Right lobe of liver (tissue), 4 donors: ENCODE data around the gene DCC.

Experiments used
- CTCF ChIP-seq, 4 donors: fragments of 200-600 bp in 3 of 4; fragments of 450-650 bp in 1 of 4; IDR thresholded peaks; one replicate each; pipeline versions ENCODE4 v1.5.1 to v1.8.0; 2016 to 2022; ENCODE audit warnings: antibody characterized with exemption in 4 of 4, mild to moderate bottlenecking in 2 of 4
- POLR2A ChIP-seq: fragments of 450-650 bp; IDR thresholded peaks from one replicate; pipeline ENCODE4 v1.6.1; 2017; ENCODE audit warnings: antibody characterized with exemption, mild to moderate bottlenecking
- donor health status: DM: no; HTN: no; CAD: no.
- donor health status: DM: no; HTN: no; CAD: no.
- donor health status: DM: no; HTN: yes; CAD: no.

GRCh38 chr18:52636536-52636935, 296.5 kb downstream of the DCC start:
- TF ChIP-seq CTCF (IDR thresholded peaks at IDR 0.05) (no peak), POLR2A (no peak)
